C1 segment of cervical spinal cord (tissue), 14 donors: Measurements from ENCODE around the gene FARP2.

ENCODE experiments used
- DNase-seq, 14 donors: peaks; one replicate each; lab custom pipeline; 2025; lab: John Stamatoyannopoulos, UW

The FARP2 gene

GRCh38 chr2:241325257-241325656, 30.8 kb upstream of the FARP2 start:
- no peak for DNase-seq

- no peak for DNase-seq
Observed at GRCh38 chr2:241329669-241330615, 26.1 kb upstream of the FARP2 start.

- DNase-seq, result no peak
Observed at GRCh38 chr2:241330616-241330981, 25.5 kb upstream of the FARP2 start.

GRCh38 chr2:241334813-241335212, 21.3 kb upstream of the FARP2 start:
- no peak for DNase-seq

GRCh38 chr2:241339839-241340630, 16.1 kb upstream of the FARP2 start:
- DNase-seq, result no peak

- DNase-seq, result no peak
Observed at GRCh38 chr2:241340631-241341163, 15.4 kb upstream of the FARP2 start.

- no peak for DNase-seq
Observed at GRCh38 chr2:241344925-241345651, 11.0 kb upstream of the FARP2 start.

- DNase-seq, result no peak
Observed at GRCh38 chr2:241349941-241350340, 6.1 kb upstream of the FARP2 start.

GRCh38 chr2:241350530-241350877, 5.6 kb upstream of the FARP2 start:
- DNase-seq, result no peak

- no peak for DNase-seq
Observed at GRCh38 chr2:241350878-241351639, 5.0 kb upstream of the FARP2 start.

GRCh38 chr2:241351640-241352031, 4.4 kb upstream of the FARP2 start:
- DNase-seq, result no peak

GRCh38 chr2:241352227-241352626, 3.9 kb upstream of the FARP2 start:
- no peak for DNase-seq

GRCh38 chr2:241354668-241355658, 1.1 kb upstream of the FARP2 start:
- DNase-seq, result peak in 1 of 14 donors; percentile 74

- peak in 1 of 14 donors; percentile 22 for DNase-seq
Observed at GRCh38 chr2:241356871-241357260, 781 bp downstream of the FARP2 start.

GRCh38 chr2:241357531-241357930, 1.4 kb downstream of the FARP2 start:
- DNase-seq, result no peak

GRCh38 chr2:241358470-241358869, 2.4 kb downstream of the FARP2 start:
- no peak for DNase-seq

GRCh38 chr2:241359481-241360045, 3.5 kb downstream of the FARP2 start:
- DNase-seq, result no peak

- DNase-seq, result peak in 1 of 14 donors; percentile 23
Observed at GRCh38 chr2:241363426-241363825, 7.3 kb downstream of the FARP2 start.

GRCh38 chr2:241364781-241365180, 8.7 kb downstream of the FARP2 start:
- DNase-seq, result no peak
